Measurements from ENCODE around the gene DDX54.

DDX54 gene

DNA sequence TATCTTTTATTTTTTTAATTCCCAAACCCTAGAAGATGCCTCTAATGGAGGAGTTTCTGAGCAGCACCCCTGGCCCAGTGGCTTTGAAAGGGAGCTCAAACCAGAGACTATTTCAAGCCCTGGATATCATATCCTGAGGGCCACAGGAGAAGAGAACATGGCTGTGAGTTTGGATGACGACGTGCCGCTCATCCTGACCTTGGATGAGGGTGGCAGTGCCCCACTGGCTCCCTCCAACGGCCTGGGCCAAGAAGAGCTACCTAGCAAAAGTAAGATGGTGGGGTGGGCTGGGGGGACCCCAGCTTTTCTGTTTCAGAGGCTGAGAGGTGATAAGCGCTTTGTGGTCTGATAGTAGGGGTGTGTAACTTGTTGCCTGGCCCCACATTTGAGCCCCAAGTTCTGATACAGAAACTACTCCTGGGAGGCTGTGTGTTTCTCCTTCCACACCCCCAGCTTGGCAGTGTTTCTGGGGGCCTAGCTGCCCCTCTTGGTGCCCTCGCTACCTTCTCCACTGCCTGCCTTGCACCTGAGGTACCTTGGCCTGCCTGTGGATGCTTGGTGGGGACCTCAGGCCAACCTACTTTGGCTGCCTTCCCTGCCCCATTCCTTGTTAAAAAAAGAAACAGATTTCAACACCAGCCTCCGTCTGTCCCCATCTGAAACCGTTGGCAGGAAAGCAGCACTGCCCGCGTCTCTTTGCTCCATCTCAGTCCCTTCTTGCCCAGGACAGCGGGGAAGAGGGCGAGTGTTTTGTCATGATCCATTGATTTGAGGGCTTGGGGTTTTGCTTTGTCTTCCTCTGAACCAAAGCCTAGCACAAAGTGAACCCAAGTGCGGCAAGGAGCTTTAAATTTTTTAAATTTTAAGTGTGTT is 41.7 kb upstream of the DDX54 start:
- H3K4me1 ChIP-seq (ENCODE audit: low read length): peaks cover 58% of the 10 kb centered on the region
- no peak overlapping the region for H3K27ac ChIP-seq (ENCODE audit: low read length)
- H3K9me3 ChIP-seq (ENCODE audit: insufficient read depth, low read length): no peaks in the 10 kb centered on the region
- H3K4me2 ChIP-seq (ENCODE audit: low read length): no peak overlapping the region
- H2AFZ ChIP-seq (ENCODE audit: low read depth, low read length): no peak overlapping the region
- H3K27me3 ChIP-seq (ENCODE audit: low read depth, low read length): no peaks in the 10 kb centered on the region
- H3K36me3 ChIP-seq (replicated peaks; ENCODE audit: low read depth, low read length): peaks cover 42% of the 10 kb centered on the region
- TF ChIP-seq, protein P1, sequence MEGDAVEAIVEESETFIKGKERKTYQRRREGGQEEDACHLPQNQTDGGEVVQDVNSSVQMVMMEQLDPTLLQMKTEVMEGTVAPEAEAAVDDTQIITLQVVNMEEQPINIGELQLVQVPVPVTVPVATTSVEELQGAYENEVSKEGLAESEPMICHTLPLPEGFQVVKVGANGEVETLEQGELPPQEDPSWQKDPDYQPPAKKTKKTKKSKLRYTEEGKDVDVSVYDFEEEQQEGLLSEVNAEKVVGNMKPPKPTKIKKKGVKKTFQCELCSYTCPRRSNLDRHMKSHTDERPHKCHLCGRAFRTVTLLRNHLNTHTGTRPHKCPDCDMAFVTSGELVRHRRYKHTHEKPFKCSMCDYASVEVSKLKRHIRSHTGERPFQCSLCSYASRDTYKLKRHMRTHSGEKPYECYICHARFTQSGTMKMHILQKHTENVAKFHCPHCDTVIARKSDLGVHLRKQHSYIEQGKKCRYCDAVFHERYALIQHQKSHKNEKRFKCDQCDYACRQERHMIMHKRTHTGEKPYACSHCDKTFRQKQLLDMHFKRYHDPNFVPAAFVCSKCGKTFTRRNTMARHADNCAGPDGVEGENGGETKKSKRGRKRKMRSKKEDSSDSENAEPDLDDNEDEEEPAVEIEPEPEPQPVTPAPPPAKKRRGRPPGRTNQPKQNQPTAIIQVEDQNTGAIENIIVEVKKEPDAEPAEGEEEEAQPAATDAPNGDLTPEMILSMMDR (IDR thresholded peaks at IDR 0.05; ENCODE audit: low read depth, low read length): no peak
- no peak for TF ChIP-seq EZH2phosphoT487 (IDR thresholded peaks at IDR 0.05; ENCODE audit: low read depth)
- no peaks in the 10 kb centered on the region for H4K20me1 ChIP-seq (ENCODE audit: insufficient read depth, low read length)
- no peak overlapping the region for H3K4me3 ChIP-seq (ENCODE audit: low read length)
- no peak overlapping the region for H3K9ac ChIP-seq (ENCODE audit: low read length)
- H3K79me2 ChIP-seq (ENCODE audit: low read length): peaks cover 21% of the 10 kb centered on the region

GRCh38 chr12:113224955-113225354 is 39.7 kb upstream of the DDX54 start:
- Histone ChIP-seq H4K20me1 (ENCODE audit: insufficient read depth, low read length) (no peaks in the 10 kb centered on the region), H3K27me3 (ENCODE audit: low read depth, low read length) (no peaks in the 10 kb centered on the region), H3K79me2 (ENCODE audit: low read length) (peaks cover 27% of the 10 kb centered on the region), H3K4me1 (ENCODE audit: low read length) (peaks cover 43% of the 10 kb centered on the region), H3K36me3 (replicated peaks; ENCODE audit: low read depth, low read length) (peaks cover 26% of the 10 kb centered on the region), H3K9ac (ENCODE audit: low read length) (no peak overlapping the region), H3K4me3 (ENCODE audit: low read length) (no peak overlapping the region), H2AFZ (ENCODE audit: low read depth, low read length) (no peak overlapping the region), H3K4me2 (ENCODE audit: low read length) (no peak overlapping the region), H3K9me3 (ENCODE audit: insufficient read depth, low read length) (no peaks in the 10 kb centered on the region), H3K27ac (ENCODE audit: low read length) (no peak overlapping the region)
- no peak for TF ChIP-seq EZH2phosphoT487 (IDR thresholded peaks at IDR 0.05; ENCODE audit: low read depth)
- TF ChIP-seq, protein P1 (IDR thresholded peaks at IDR 0.05; ENCODE audit: low read depth, low read length): no peak

- Histone ChIP-seq H3K4me1 (ENCODE audit: low read length) (peaks cover 23% of the 10 kb centered on the region), H3K4me2 (ENCODE audit: low read length) (peak overlapping the region; percentile 98), H3K9ac (ENCODE audit: low read length) (peak overlapping the region; percentile 85), H3K9me3 (ENCODE audit: insufficient read depth, low read length) (no peaks in the 10 kb centered on the region), H3K4me3 (ENCODE audit: low read length) (peak overlapping the region; percentile 93), H3K27me3 (ENCODE audit: low read depth, low read length) (no peaks in the 10 kb centered on the region), H2AFZ (ENCODE audit: low read depth, low read length) (no peak overlapping the region), H4K20me1 (ENCODE audit: insufficient read depth, low read length) (no peaks in the 10 kb centered on the region), H3K79me2 (ENCODE audit: low read length) (peaks cover 27% of the 10 kb centered on the region), H3K36me3 (replicated peaks; ENCODE audit: low read depth, low read length) (peaks cover 12% of the 10 kb centered on the region), H3K27ac (ENCODE audit: low read length) (peak overlapping the region; percentile 51)
- TF ChIP-seq EZH2phosphoT487 (IDR thresholded peaks at IDR 0.05; ENCODE audit: low read depth): no peak
- TF ChIP-seq, protein P1 (IDR thresholded peaks at IDR 0.05; ENCODE audit: low read depth, low read length): no peak
Measured at GRCh38 chr12:113222730-113223531, 37.7 kb upstream of the DDX54 start.
